C4-2B (cell line): ENCODE results near the gene CD69.

Experiments used
- CTCF ChIP-seq: fragments of 450-650 bp; conservative IDR thresholded peaks from 2 replicates; pipeline ENCODE4 v1.5.1; 2017; ENCODE audit warnings: mild to moderate bottlenecking
- ZFX ChIP-seq: fragments of 450-650 bp; IDR thresholded peaks from 2 replicates; pipeline ENCODE4 v1.6.1; 2017

GRCh38 chr12:9718968-9719367 lies 41.7 kb downstream of the CD69 start:
- TF ChIP-seq CTCF (no peak), ZFX (no peak)
